Measurements from ENCODE around the gene PRR3.
"Not testable (repeated sequence)": the region's sequence is repeated elsewhere in the genome, so short reads cannot be mapped to it uniquely, and the experiment has no call there.

PRR3 gene

GRCh38 chr6:30556906-30557682 is at the start of gene PRR3:
Gene PRR3 (plus strand): TSS chr6:30557295. CDS start chr6:30557345, 50 bp downstream.
- peak; percentile 93 for DNase-seq

GRCh38 chr6:30507849-30508827 is 49.0 kb upstream of the PRR3 start:
- DNase-seq, result peak; percentile 16

- peak; percentile 17 for DNase-seq
Measured at GRCh38 chr6:30508890-30509736, 48.0 kb upstream of the PRR3 start.

GRCh38 chr6:30510419-30511168 is 46.5 kb upstream of the PRR3 start:
- DNase-seq, result no peak

- no peak for DNase-seq
Measured at GRCh38 chr6:30511169-30511546, 45.9 kb upstream of the PRR3 start.

- DNase-seq, result no peak
Measured at GRCh38 chr6:30513451-30513850, 43.6 kb upstream of the PRR3 start.

GRCh38 chr6:30515106-30515505 is 42.0 kb upstream of the PRR3 start:
- DNase-seq, result peak; percentile 35

GRCh38 chr6:30515944-30516753 is 40.9 kb upstream of the PRR3 start:
- DNase-seq, result peak; percentile 88

- not testable (repeated sequence) for DNase-seq
Measured at GRCh38 chr6:30516754-30517076, 40.4 kb upstream of the PRR3 start.

GRCh38 chr6:30517767-30518504 is 39.2 kb upstream of the PRR3 start:
- peak; percentile 46 for DNase-seq

GRCh38 chr6:30518505-30519145 is 38.5 kb upstream of the PRR3 start:
- DNase-seq, result not testable (repeated sequence)

GRCh38 chr6:30520522-30520921 is 36.6 kb upstream of the PRR3 start:
- DNase-seq, result no peak

GRCh38 chr6:30521082-30521481 is 36.0 kb upstream of the PRR3 start:
- DNase-seq, result not testable (repeated sequence)

- DNase-seq, result not testable (repeated sequence)
Measured at GRCh38 chr6:30521952-30522351, 35.1 kb upstream of the PRR3 start.

GRCh38 chr6:30526444-30526843 is 30.7 kb upstream of the PRR3 start:
- not testable (repeated sequence) for DNase-seq

GRCh38 chr6:30529349-30529875 is 27.7 kb upstream of the PRR3 start:
- DNase-seq, result not testable (repeated sequence)

GRCh38 chr6:30530014-30530413 is 27.1 kb upstream of the PRR3 start:
- DNase-seq, result no peak

- no peak for DNase-seq
Measured at GRCh38 chr6:30533460-30534294, 23.4 kb upstream of the PRR3 start.

- no peak for DNase-seq
Measured at GRCh38 chr6:30537931-30538330, 19.2 kb upstream of the PRR3 start.

All from islet precursor cell (in vitro differentiated cells).